ENCODE data around the gene BCL7B. TPM values are rescaled to one million over a fixed set of nuclear protein-coding genes. Genes with fewer than 3 reads are reported as not detected.
"Not testable (repeated sequence)": the region's sequence is repeated elsewhere in the genome, so short reads cannot be mapped to it uniquely, and the experiment has no call there.

BCL7B gene
- total RNA-seq, 5 donors from 2014 or later (not counting 1 experiment from before 2014, with no cell fraction given): 56.3 to 106 (median 63.8) TPM

GRCh38 chr7:73544678-73545077 lies 12.8 kb downstream of the BCL7B start:
- Histone ChIP-seq H3K27ac (ENCODE audit: low read length) (no peak overlapping the region), H3K4me1 (ENCODE audit: control insufficient read depth in 1 of 2, extremely low read depth in 1 of 2, insufficient read depth in 2 of 2, low read length in 2 of 2) (peaks cover 0 to 10% of the 10 kb centered on the region in 2 experiments), H3K9me3 (no peaks in the 10 kb centered on the region), H3K36me3 (ENCODE audit: control insufficient read depth in 2 of 2, extremely low read depth in 1 of 2, insufficient read depth in 1 of 2, low read length in 1 of 2) (peaks cover 21 to 54% of the 10 kb centered on the region in 2 donors), H3K4me3 (ENCODE audit: control insufficient read depth in 1 of 2, extremely low read depth in 1 of 2, low read length in 1 of 2) (no peak overlapping the region), H3K27me3 (replicated peaks in 1 of 2; ENCODE audit: control insufficient read depth in 2 of 2, extremely low read depth in 1 of 2, insufficient read depth in 2 of 2, low read length in 1 of 2) (no peaks in the 10 kb centered on the region)
- DNase-seq: no peak
- Mint-ChIP-seq H3K4me3 (no peak overlapping the region), H3K27ac (no peak overlapping the region), H3K36me3 (peaks cover 33% of the 10 kb centered on the region), H3K27me3 (no peaks in the 10 kb centered on the region), H3K4me1 (peaks cover 28 to 39% (median 33%) of the 10 kb centered on the region in 3 donors), H3K9me3 (no peaks in the 10 kb centered on the region)
- CTCF ChIA-PET: interaction anchor here in 1 of 2 donors (0.7 kb wide), 1 partner anchor 67 kb away, joined by 3 read pairs; no protein-coding TSS in a partner anchor
- WGBS (ENCODE audit: insufficient coverage): no CpG with 5 or more reads among the region's 2 CpGs
- POLR2A ChIA-PET: no interaction called here
- ATAC-seq (replicated peaks in 1 of 4): no peak

GRCh38 chr7:73541722-73542121 lies 15.8 kb downstream of the BCL7B start:
- no peak for DNase-seq
- peaks cover 10 to 16% (median 10%) of the 10 kb centered on the region in 3 donors for H3K4me1 Mint-ChIP-seq
- peaks cover 46% of the 10 kb centered on the region for H3K36me3 Mint-ChIP-seq
- WGBS (ENCODE audit: insufficient coverage): 95% methylated on average over 8 of the region's 10 CpGs
- Histone ChIP-seq H3K36me3 (ENCODE audit: control insufficient read depth in 2 of 2, extremely low read depth in 1 of 2, insufficient read depth in 1 of 2, low read length in 1 of 2) (peaks cover 22 to 68% of the 10 kb centered on the region in 2 donors), H3K27me3 (replicated peaks in 1 of 2; ENCODE audit: control insufficient read depth in 2 of 2, extremely low read depth in 1 of 2, insufficient read depth in 2 of 2, low read length in 1 of 2) (no peaks in the 10 kb centered on the region), H3K9me3 (no peaks in the 10 kb centered on the region), H3K4me1 (ENCODE audit: control insufficient read depth in 1 of 2, extremely low read depth in 1 of 2, insufficient read depth in 2 of 2, low read length in 2 of 2) (peaks cover 0 to 4% of the 10 kb centered on the region in 2 experiments), H3K27ac (ENCODE audit: low read length) (no peak overlapping the region), H3K4me3 (ENCODE audit: control insufficient read depth in 1 of 2, extremely low read depth in 1 of 2, low read length in 1 of 2) (no peak overlapping the region)
- no peaks in the 10 kb centered on the region for H3K27me3 Mint-ChIP-seq
- no peaks in the 10 kb centered on the region for H3K9me3 Mint-ChIP-seq
- no peak overlapping the region for H3K4me3 Mint-ChIP-seq
- ATAC-seq (replicated peaks in 1 of 4): no peak
- ChIA-PET CTCF (interaction anchor here in 1 of 2 donors (0.6 kb wide), 1 partner anchor 34 kb away, joined by 5 read pairs; no protein-coding TSS in a partner anchor), POLR2A (no interaction called here)
- H3K27ac Mint-ChIP-seq: no peak overlapping the region

DNA sequence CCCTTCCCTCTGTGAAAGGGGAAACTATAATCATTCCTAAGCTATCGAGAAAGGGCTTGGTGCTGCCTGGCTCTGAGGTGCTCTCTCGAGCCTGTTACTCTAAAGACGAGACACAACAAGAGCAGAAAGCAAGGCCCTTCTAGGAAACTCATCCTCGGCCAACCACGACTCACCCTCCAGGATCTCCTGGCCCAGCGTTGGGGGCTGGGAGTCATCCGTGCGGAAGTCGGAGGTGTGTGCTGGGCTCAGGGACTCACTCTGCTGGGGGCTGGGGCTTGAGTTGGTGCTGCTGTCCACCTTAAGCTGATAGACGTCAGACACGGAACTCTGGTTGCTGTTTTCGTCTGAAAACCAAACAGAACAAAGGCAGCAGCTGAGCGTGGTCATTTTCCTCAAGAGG lies 17.8 kb downstream of the BCL7B start:
- CTCF ChIA-PET: interaction anchor here in 1 of 2 donors (0.5 kb wide), 1 partner anchor 101 kb away, joined by 5 read pairs; no protein-coding TSS in a partner anchor
- Mint-ChIP-seq H3K4me1 (peaks cover 0 to 5% (median 4%) of the 10 kb centered on the region in 3 donors), H3K9me3 (no peaks in the 10 kb centered on the region), H3K4me3 (no peak overlapping the region), H3K27me3 (no peaks in the 10 kb centered on the region), H3K27ac (no peak overlapping the region), H3K36me3 (peaks cover 54% of the 10 kb centered on the region)
- ATAC-seq (replicated peaks in 1 of 4) (no peak), DNase-seq (no peak)
- Histone ChIP-seq H3K27me3 (replicated peaks in 1 of 2; ENCODE audit: control insufficient read depth in 2 of 2, extremely low read depth in 1 of 2, insufficient read depth in 2 of 2, low read length in 1 of 2) (no peaks in the 10 kb centered on the region), H3K9me3 (no peaks in the 10 kb centered on the region), H3K27ac (ENCODE audit: low read length) (no peak overlapping the region), H3K36me3 (ENCODE audit: control insufficient read depth in 2 of 2, extremely low read depth in 1 of 2, insufficient read depth in 1 of 2, low read length in 1 of 2) (peaks cover 24 to 81% of the 10 kb centered on the region in 2 donors), H3K4me1 (ENCODE audit: control insufficient read depth in 1 of 2, extremely low read depth in 1 of 2, insufficient read depth in 2 of 2, low read length in 2 of 2) (no peaks in the 10 kb centered on the region), H3K4me3 (ENCODE audit: control insufficient read depth in 1 of 2, extremely low read depth in 1 of 2, low read length in 1 of 2) (no peak overlapping the region)
- POLR2A ChIA-PET: no interaction called here
- WGBS (ENCODE audit: insufficient coverage): 96% methylated on average over 12 of the region's 13 CpGs

DNA sequence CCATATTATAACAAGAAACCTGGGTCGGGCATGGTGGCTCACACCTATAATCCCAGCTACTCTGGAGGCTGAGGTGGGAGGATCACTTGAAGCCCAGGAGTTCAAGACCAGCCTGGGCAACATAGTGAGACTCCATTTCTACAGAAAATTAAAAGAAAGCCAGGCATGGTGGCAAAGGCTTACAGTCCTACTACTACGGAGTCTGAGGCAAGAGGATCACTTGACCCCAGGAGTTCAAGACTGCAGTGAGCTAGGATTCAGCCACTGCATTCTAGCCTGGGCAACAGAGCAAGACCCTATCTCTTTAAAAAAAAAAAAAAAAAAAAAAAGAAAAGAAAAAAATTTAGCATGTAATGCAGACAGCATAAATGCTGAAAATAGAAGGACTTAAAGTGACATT lies 19.0 kb downstream of the BCL7B start:
- POLR2A ChIA-PET: not testable (repeated sequence)

DNA sequence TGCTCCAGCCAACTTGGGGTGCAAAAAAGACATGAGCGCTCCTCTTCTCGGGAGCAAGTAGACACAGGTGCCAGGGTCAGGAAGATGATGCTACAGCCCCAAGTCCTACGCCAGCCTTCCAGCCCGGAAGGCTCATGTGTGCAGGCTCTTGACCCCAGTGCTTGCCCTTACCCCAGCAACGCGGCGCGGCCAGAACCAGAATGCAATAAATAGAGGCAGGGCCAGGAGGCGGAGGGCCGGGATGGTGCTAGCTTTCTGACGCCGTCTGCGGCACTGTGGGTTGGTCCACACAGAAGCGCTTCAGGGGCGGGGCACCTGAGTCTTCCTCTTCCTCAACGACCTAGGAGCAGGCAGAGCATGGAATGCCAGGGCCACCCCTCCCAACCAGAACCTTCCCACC lies 20.4 kb downstream of the BCL7B start:
- DNase-seq (no peak), ATAC-seq (replicated peaks in 1 of 4) (no peak)
- CTCF ChIA-PET: no interaction called here
- Mint-ChIP-seq H3K36me3 (peaks cover 41% of the 10 kb centered on the region), H3K4me1 (no peaks in the 10 kb centered on the region), H3K27ac (no peak overlapping the region), H3K4me3 (no peak overlapping the region), H3K27me3 (no peaks in the 10 kb centered on the region), H3K9me3 (no peaks in the 10 kb centered on the region)
- Histone ChIP-seq H3K36me3 (ENCODE audit: control insufficient read depth in 2 of 2, extremely low read depth in 1 of 2, insufficient read depth in 1 of 2, low read length in 1 of 2) (peaks cover 15 to 63% of the 10 kb centered on the region in 2 donors), H3K27ac (ENCODE audit: low read length) (no peak overlapping the region), H3K27me3 (replicated peaks in 1 of 2; ENCODE audit: control insufficient read depth in 2 of 2, extremely low read depth in 1 of 2, insufficient read depth in 2 of 2, low read length in 1 of 2) (no peaks in the 10 kb centered on the region), H3K9me3 (no peaks in the 10 kb centered on the region), H3K4me1 (ENCODE audit: control insufficient read depth in 1 of 2, extremely low read depth in 1 of 2, insufficient read depth in 2 of 2, low read length in 2 of 2) (no peaks in the 10 kb centered on the region), H3K4me3 (ENCODE audit: control insufficient read depth in 1 of 2, extremely low read depth in 1 of 2, low read length in 1 of 2) (no peak overlapping the region)
- WGBS (ENCODE audit: insufficient coverage): 96% methylated on average over 15 of the region's 16 CpGs
- POLR2A ChIA-PET: no interaction called here

More for the DNA sequence above, 19.0 kb downstream of the BCL7B start:
- not testable (repeated sequence) for ATAC-seq (replicated peaks in 1 of 4); DNase-seq; H3K27ac Mint-ChIP-seq; H3K4me3 ChIP-seq (ENCODE audit: control insufficient read depth in 1 of 2, extremely low read depth in 1 of 2, low read length in 1 of 2); H3K4me3 Mint-ChIP-seq; H3K27me3 ChIP-seq (replicated peaks in 1 of 2; ENCODE audit: control insufficient read depth in 2 of 2, extremely low read depth in 1 of 2, insufficient read depth in 2 of 2, low read length in 1 of 2); H3K27me3 Mint-ChIP-seq; H3K27ac ChIP-seq (ENCODE audit: low read length); H3K9me3 ChIP-seq; H3K4me1 Mint-ChIP-seq; H3K9me3 Mint-ChIP-seq; H3K4me1 ChIP-seq (ENCODE audit: control insufficient read depth in 1 of 2, extremely low read depth in 1 of 2, insufficient read depth in 2 of 2, low read length in 2 of 2)
- peaks cover 51% of the 10 kb centered on the region for H3K36me3 Mint-ChIP-seq
- peaks cover 21 to 76% of the 10 kb centered on the region in 2 donors for H3K36me3 ChIP-seq (ENCODE audit: control insufficient read depth in 2 of 2, extremely low read depth in 1 of 2, insufficient read depth in 1 of 2, low read length in 1 of 2)
- WGBS (ENCODE audit: insufficient coverage): no CpG with 5 or more reads among the region's 2 CpGs
- CTCF ChIA-PET: interaction anchor here (0.5 to 0.6 kb wide), 2 partner anchors 191 to 322 kb away, joined by 5 to 9 read pairs; no protein-coding TSS in a partner anchor

GRCh38 chr7:73536479-73536878 lies 21.0 kb downstream of the BCL7B start:
- WGBS (ENCODE audit: insufficient coverage): 83% methylated on average over 1 of the region's 5 CpGs
- Histone ChIP-seq H3K36me3 (ENCODE audit: control insufficient read depth in 2 of 2, extremely low read depth in 1 of 2, insufficient read depth in 1 of 2, low read length in 1 of 2) (peaks cover 10 to 57% of the 10 kb centered on the region in 2 donors), H3K4me3 (ENCODE audit: control insufficient read depth in 1 of 2, extremely low read depth in 1 of 2, low read length in 1 of 2) (no peak overlapping the region), H3K4me1 (ENCODE audit: control insufficient read depth in 1 of 2, extremely low read depth in 1 of 2, insufficient read depth in 2 of 2, low read length in 2 of 2) (no peaks in the 10 kb centered on the region), H3K27me3 (replicated peaks in 1 of 2; ENCODE audit: control insufficient read depth in 2 of 2, extremely low read depth in 1 of 2, insufficient read depth in 2 of 2, low read length in 1 of 2) (no peaks in the 10 kb centered on the region), H3K27ac (ENCODE audit: low read length) (no peak overlapping the region), H3K9me3 (no peaks in the 10 kb centered on the region)
- CTCF ChIA-PET: interaction anchor here in 1 of 2 donors (0.7 kb wide), 1 partner anchor 71 kb away, joined by 3 read pairs; no protein-coding TSS in a partner anchor
- peaks cover 36% of the 10 kb centered on the region for H3K36me3 Mint-ChIP-seq
- no peak overlapping the region for H3K4me3 Mint-ChIP-seq
- no peaks in the 10 kb centered on the region for H3K27me3 Mint-ChIP-seq
- DNase-seq (no peak), ATAC-seq (replicated peaks in 1 of 4) (no peak)
- POLR2A ChIA-PET: interaction anchor here in 1 of 2 donors (0.7 kb wide), 1 partner anchor 234 kb away, joined by 3 read pairs; no protein-coding TSS in a partner anchor
- no peaks in the 10 kb centered on the region for H3K4me1 Mint-ChIP-seq
- H3K27ac Mint-ChIP-seq: no peak overlapping the region
- no peaks in the 10 kb centered on the region for H3K9me3 Mint-ChIP-seq

Data from T-cell (primary cell).